GM20000 (cell line): Measurements from ENCODE around the gene CKAP5.
A peak's percentile ranks its signal among the peaks of the same experiment; 100 is the strongest.
"Not testable (repeated sequence)": the region's sequence is repeated elsewhere in the genome, so short reads cannot be mapped to it uniquely, and the experiment has no call there.

Experiments used
- DNase-seq: peaks from one replicate; pipeline ENCODE4 v3.0.0; 2012; ENCODE audit warnings: low spot score
- TF ChIP-seq, protein P1 (sequence below): IDR thresholded peaks from 2 replicates; pipeline ENCODE4 v1.5.1; 2012; ENCODE audit warnings: mild to moderate bottlenecking, control low read depth; ENCODE audit errors: extremely low read depth, missing control alignments

CKAP5 gene

DNA sequence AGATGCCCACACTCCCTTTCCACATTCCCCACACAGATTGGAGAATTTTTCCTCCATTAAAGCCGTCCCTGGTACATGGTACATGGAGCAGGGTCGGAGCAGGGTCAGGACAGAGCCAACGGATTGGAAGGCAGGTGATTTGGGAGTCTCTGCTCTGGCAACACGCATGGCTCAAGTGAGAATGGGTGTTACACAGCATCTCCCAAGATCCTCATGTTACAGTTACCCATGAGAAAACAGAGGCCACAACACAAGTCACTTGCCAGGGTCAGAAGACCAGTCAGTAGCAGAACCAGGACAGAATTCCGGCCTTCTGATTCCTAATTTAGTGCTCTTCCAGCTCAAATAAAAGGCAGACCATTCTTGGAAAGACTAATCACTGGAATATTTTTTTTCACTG, 134.8 kb downstream of the CKAP5 start:
- no peak for DNase-seq
- TF ChIP-seq, protein P1, sequence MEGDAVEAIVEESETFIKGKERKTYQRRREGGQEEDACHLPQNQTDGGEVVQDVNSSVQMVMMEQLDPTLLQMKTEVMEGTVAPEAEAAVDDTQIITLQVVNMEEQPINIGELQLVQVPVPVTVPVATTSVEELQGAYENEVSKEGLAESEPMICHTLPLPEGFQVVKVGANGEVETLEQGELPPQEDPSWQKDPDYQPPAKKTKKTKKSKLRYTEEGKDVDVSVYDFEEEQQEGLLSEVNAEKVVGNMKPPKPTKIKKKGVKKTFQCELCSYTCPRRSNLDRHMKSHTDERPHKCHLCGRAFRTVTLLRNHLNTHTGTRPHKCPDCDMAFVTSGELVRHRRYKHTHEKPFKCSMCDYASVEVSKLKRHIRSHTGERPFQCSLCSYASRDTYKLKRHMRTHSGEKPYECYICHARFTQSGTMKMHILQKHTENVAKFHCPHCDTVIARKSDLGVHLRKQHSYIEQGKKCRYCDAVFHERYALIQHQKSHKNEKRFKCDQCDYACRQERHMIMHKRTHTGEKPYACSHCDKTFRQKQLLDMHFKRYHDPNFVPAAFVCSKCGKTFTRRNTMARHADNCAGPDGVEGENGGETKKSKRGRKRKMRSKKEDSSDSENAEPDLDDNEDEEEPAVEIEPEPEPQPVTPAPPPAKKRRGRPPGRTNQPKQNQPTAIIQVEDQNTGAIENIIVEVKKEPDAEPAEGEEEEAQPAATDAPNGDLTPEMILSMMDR, result no peak

DNA sequence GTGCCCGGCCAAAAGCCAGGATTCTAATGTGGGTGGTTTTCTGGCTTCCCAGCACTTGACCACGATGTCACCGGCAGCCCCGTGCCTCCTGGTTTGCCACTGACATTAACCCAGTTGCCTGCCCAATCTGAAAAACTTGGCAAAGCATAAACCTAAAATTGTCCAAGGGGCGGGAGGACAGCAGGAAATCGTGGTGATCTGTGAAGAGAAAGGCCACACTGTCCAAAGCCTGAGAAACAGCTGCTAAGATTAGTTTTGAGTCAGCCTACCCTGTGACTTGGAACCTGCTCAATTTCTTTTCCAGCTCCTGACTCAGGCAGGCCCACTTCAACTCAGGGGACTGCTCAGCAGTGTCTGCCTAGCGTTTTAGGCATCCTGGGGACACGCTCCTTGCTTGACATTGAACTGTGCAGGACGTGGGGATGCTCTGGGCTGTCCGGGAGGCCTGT, 135.2 kb downstream of the CKAP5 start:
- TF ChIP-seq, protein P1, result no peak
- DNase-seq, result no peak

DNA sequence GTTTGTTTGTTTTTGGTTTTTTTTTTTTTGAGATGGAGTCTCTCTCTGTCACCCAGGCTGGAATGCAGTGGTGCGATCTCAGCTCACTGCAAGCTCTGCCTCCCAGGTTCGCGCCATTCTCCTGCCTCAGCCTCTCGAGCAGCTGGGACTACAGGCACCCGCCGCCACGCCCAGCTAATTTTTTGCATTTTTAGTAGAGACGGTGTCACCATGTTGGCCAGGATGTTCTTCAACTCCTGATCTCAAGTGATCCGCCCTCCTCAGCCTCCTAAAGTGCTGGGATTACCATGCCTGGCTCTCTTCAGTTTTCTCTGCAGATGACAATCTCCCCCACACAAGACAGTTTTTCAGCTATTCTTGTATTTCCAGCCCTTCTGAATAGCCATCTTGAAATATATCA, 136.7 kb downstream of the CKAP5 start:
- not testable (repeated sequence) for DNase-seq

DNA sequence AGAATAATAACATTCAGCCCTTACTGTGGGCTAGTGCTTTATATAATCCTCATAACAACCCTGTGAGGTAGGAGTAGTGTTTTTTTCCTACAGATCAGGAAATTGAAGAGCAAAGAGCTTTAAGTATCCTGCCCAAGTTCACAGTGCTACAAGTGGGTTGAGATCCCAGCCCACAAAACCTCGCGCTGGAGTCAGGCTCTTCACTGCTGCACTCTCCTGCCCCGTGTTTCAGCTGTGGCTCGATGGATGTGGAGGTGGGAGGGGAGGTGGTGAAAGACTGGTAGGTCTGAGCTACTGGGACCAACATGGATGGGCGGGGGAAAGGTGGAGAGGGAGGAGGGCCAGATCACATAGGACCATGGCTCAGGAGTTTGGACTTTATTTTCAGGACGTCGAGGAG, 139.2 kb downstream of the CKAP5 start:
- no peak for DNase-seq
- TF ChIP-seq, protein P1, result no peak

DNA sequence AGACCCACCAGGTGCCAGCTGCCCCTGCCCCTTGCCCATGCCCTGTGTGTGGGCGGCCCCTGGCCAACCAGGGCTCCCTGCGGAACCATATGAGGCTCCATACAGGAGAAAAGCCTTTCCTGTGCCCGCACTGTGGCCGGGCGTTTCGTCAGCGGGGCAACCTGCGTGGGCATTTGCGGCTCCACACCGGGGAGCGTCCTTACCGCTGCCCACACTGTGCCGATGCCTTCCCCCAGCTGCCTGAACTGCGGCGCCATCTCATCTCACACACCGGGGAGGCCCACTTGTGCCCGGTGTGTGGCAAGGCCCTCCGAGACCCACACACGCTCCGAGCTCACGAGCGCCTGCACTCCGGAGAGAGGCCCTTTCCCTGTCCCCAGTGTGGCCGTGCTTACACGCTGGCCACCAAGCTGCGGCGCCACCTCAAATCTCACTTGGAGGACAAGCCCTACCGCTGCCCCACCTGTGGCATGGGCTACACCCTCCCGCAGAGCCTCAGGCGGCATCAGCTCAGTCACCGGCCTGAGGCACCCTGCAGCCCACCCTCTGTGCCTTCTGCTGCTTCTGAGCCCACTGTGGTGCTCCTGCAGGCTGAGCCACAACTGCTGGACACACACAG, 140.9 kb downstream of the CKAP5 start:
- TF ChIP-seq, protein P1, result no peak
- DNase-seq, result no peak

DNA sequence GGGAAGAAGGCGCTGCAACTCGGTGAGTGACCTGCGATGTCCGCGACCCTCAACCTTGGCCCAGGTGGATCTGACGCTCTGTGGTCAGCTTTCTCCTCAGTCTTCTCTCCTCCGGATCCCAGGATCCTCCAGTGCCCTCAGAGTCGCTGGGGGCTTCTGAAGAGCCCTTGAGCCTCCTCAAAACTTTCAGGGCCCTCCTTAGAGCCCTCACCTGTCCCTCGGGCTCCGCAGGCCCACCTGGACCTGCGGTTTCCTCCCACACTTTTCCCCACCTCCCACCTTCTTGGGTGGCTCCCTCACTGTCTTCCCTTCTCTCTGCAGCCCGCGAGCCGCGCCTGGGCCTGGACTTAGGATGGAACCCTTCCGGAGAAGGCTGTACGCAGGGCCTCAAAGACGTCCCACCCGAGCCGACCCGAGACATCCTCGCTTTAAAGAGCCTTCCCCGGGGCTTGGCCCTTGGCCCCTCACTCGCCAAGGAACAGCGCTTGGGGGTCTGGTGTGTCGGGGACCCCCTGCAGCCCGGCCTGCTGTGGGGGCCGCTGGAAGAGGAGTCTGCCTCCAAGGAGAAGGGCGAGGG, 144.9 kb downstream of the CKAP5 start:
- TF ChIP-seq, protein P1, result no peak
- no peak for DNase-seq

DNA sequence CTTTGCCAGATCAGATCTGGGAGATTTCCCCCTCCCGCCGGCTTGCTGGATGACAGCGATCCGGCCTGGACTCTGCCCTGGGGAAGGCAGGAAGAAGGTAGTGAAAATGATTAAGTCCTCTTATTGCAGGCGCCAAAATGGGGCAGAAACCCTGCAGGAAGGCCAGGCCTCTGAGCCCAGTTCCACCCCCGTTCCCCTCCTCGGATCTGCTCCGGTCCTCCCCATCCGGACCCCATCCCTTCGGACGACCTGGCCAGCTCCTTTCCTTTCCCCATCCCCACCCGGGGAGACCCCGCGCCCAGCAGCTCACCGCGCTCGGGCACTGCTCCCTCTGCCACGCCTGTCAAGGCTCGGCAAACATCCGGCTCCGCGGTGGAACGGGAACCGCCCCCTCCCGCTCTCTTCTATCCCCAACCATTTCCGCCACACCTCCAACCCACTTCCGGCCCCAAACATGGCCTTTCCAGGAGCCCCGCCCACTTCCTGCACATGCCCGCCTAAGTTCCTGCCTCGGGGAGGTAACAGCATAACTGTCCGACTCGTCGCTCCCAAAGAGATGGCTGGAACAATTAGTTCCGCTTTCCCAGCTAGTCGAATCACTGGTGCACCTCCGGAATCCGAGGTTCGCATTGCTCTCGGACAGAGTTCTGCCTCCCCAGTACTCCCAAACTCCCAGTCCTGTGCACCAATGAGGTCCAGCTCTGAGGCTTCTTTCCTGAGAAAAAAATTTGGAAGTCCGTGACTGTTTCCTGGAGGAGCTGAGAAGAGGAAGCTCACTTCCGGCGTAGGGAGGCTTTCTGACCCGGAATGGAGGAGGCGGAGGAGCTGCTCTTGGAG, 145.6 kb downstream of the CKAP5 start, which contains the start of the genes ARHGAP1 and ZNF408:
ARHGAP1 (minus strand) TSS at position 379 of the 837 bp plus-strand sequence. CDS start 4,512 bp downstream, outside the sequence.
ZNF408 (plus strand) TSS at position 791 of the 837 bp plus-strand sequence; CDS start at position 808, 17 bp downstream.
- TF ChIP-seq, protein P1, result no peak
- DNase-seq, result peak; percentile 95
